Pulmonary artery endothelial cell (primary cell): ENCODE results near the gene NBEAL1. TPM values are rescaled to one million over a fixed set of nuclear protein-coding genes. Genes with fewer than 3 reads are reported as not detected.
"Not testable (repeated sequence)": the region's sequence is repeated elsewhere in the genome, so short reads cannot be mapped to it uniquely, and the experiment has no call there.

Source experiments
- DNase-seq: peaks from one replicate; pipeline ENCODE4 v3.0.0-alpha.2; 2011; ENCODE audit warnings: low read depth, low spot score
- total RNA-seq: library from RNA; depleted of rRNA; stranded (reverse); fragments of >200 nt; gene quantifications from 2 replicates; pipeline ENCODE4 v1.2.3, GENCODE V29; 2014

The NBEAL1 gene
- total RNA-seq, 1 donor from 2014 or later = 13.8 TPM

DNA sequence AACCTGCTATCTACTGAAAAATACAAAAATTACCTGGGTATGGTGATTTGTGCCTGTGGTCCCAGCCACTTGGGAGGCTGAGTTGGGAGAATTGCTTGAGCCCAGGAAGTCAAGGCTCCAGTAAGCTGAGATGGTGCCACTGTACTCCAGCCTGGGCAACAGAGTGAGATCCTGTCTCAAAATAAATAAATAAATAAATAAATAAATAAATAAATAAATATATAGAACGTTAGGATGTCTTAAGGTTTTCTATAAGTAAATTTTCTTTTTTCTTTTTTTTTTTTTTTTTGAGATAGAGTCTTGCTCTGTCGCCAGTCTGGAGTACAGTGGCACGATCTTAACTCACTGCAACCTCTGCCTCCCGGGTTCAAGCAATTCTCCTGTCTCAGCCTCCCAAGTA, 95.8 kb downstream of the NBEAL1 start:
- not testable (repeated sequence) for DNase-seq

GRCh38 chr2:203112342-203112741, 97.7 kb downstream of the NBEAL1 start:
- no peak for DNase-seq

DNA sequence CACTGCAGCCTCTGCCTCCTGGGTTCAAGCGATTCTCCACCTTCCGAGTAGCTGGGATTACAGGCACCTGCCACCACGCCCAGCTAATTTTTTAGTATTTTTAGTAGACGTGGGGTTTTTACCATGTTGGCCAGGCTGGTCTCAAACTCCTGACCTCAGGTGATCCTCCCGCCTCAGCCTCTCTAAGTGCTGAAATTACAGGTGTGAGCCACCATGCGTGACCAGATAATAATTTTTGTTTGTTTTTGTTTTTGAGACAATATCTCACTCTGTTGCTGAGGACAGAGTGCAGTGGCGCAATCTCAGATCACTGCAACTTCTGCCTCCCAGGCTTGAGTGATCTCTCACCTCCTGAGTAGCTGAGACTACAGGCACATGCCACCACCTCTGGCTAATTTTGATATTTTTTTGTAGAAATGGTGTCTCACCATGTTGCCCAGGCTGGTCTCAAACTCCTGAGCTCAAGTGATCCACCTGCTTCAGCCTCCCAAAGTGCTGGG, 100.6 kb downstream of the NBEAL1 start:
- not testable (repeated sequence) for DNase-seq

- no peak for DNase-seq
Measured at GRCh38 chr2:203122317-203122986, 107.8 kb downstream of the NBEAL1 start.

- no peak for DNase-seq
Measured at GRCh38 chr2:203126996-203127395, 112.3 kb downstream of the NBEAL1 start.

DNA sequence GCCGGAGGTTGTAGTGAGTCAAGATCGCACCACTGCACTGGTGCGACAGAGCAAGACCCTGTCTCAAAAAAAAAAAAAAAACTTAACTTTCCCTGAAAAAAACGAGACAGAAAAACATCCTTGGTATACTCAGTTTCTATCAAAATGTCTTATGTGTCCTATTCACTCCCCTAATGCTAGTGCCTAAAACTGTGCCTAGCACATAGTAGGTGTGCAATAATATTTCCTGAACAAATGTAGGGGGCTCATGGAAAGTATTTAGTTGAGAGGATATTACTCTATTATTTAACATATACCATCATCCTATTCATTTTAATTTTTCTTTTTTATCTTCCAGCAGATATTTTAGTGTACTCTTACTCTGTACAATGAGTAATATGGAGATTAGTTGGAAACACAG, 120.4 kb downstream of the NBEAL1 start:
- DNase-seq = no peak

DNA sequence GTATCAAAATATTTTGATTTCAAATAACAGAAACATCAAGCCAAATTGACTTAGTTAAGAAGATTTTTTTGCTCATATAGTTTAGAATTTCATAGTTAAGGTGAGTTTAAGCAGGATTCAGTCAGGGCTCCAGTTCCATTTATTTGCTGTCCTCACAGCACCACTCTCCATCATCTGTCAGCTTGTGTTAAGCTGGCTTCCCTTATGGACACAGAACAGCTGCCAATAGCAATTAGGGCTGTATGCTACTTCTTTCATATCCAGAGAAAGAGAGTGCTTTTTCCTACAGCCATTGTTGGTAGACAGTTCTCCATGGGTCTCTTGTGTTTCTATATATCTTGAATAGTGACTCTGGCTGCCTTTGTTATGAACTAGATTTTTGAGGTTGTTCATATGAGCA, 128.7 kb downstream of the NBEAL1 start:
- DNase-seq = no peak

DNA sequence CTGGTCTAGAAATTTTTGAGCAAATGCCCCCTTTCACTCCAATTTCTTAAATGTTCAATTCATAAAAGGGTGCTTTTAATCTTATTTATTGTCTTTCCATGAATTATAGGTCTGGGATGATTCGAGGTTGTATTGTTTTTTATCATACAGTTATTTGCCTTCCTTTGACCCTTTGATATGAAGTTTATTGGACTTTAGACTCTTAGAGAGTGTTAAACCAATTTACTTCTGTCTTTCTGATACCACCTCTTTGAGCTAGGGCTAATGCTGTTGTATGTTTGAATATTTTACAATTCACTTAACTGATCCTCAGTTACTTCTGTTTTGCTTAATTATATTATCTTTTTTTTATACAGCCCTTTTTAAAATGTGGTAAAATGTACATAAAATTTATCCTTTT, 134.5 kb downstream of the NBEAL1 start:
- no peak for DNase-seq

GRCh38 chr2:203155406-203155805, 140.7 kb downstream of the NBEAL1 start:
- no peak for DNase-seq

- not testable (repeated sequence) for DNase-seq
Measured at GRCh38 chr2:203162722-203163121, 148.0 kb downstream of the NBEAL1 start.

DNA sequence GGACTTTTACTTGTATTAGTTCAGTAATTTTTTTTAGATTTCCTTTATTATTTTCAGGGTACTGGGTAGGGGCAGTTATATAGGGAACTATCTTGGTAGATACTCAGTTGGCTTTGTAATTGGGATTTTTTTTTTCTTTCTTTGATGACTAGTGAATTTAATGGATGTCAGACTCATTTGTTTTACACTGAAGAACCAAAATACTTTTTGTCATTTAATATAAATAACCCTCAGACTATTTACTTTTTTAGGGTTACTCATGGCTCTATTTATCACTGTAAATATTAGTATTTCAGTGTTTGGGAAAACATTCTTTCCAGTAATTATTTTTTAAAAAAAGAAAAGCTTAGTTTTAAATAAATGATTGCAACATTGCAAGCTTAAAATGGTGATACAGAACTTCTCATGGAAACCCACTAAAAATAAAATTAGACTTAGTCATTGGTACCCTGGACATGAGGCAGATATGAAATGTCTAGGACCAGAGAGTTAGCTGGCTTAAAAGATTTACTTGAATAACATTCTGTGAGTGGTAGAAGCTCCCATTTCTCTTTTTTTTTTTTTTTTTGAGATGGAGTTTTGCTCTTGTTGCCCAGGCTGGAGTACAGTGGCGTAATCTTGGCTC, 149.7 kb downstream of the NBEAL1 start:
- DNase-seq = no peak

DNA sequence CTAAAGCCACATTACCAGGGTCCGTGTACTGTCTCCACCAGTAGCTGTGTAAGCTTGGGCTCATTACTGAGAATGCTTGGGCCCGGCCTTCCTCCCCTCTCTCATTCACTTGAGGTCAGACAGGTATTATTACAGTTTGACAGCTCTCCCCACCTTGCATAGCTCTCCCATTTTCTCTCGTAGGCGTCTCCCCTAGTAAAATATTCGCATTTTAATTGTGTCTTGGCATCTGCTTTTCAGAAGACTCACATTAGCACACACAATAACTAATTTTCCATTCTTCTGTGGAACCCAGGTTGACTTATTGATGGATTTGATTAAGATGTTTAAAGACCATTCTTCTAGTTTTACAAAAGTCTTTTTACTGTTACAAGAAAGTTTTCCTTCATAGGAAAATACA, 153.1 kb downstream of the NBEAL1 start:
- no peak for DNase-seq

DNA sequence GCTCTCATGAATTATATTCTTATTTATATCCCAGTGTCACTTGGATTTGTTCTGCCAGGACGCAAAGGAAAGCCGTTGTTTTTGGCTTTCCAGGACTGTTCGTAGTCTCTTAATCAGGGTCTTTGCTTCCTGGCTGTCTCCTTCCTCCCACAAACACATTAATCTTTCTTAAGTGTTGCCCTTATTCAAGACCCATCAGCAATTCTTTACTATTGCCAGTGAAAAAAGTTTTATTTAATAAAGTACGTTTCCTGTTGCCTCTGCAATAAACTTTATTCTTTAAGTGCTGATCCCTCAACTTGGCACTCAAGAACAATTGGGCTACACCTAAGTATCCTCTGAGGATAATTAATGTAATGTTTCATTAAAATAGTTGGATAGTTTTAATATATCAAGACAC, 155.8 kb downstream of the NBEAL1 start:
- no peak for DNase-seq

DNA sequence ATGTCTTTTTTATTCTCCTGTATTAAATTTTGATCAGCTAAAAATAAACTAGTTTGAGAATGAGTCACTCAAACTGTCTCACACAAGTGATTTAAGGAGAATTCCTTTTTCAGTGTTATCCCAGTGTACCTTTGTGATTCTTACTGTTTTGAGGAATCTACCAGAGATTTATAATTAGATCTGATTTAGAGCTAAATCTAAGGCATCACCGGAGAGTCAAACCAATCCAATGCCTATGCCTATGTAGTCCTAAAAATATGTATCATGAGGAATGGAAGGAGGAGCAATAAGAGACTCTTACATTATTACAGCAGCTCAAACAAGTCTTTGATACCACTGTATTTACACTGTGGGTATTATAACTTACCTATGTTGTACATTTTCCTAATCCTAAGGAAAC, 160.7 kb downstream of the NBEAL1 start:
- DNase-seq = no peak

- DNase-seq = no peak
Measured at GRCh38 chr2:203177361-203177760, 162.7 kb downstream of the NBEAL1 start.

- DNase-seq = no peak
Measured at GRCh38 chr2:203185864-203186263, 171.2 kb downstream of the NBEAL1 start.

DNA sequence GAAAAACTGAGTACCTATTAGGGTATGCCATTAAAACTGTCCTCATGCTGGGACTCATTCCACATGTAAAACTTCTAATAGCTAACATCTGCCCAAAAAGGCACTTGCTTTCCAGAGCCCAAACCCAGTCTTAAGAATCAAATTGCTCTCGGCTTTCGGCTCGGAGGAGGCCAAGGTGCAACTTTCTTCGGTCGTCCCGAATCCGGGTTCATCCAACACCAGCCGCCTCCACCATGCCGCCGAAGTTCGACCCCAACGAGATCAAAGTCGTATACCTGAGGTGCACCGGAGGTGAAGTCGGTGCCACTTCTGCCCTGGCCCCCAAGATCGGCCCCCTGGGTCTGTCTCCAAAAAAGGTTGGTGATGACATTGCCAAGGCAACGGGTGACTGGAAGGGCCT, 175.9 kb downstream of the NBEAL1 start:
- DNase-seq = not testable (repeated sequence)

DNA sequence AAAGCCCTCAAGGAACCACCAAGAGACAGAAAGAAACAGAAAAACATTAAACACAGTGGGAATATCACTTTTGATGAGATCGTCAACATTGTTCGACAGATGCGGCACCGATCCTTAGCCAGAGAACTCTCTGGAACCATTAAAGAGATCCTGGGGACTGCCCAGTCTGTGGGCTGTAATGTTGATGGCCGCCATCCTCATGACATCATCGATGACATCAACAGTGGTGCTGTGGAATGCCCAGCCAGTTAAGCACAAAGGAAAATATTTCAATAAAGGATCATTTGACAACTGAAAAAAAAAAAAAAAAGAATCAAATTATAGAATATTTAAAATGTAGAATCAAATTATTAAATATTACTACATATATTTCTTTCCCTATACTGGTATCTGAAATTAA, 176.4 kb downstream of the NBEAL1 start:
- DNase-seq = not testable (repeated sequence)

GRCh38 chr2:203191961-203192360, 177.3 kb downstream of the NBEAL1 start:
- no peak for DNase-seq

DNA sequence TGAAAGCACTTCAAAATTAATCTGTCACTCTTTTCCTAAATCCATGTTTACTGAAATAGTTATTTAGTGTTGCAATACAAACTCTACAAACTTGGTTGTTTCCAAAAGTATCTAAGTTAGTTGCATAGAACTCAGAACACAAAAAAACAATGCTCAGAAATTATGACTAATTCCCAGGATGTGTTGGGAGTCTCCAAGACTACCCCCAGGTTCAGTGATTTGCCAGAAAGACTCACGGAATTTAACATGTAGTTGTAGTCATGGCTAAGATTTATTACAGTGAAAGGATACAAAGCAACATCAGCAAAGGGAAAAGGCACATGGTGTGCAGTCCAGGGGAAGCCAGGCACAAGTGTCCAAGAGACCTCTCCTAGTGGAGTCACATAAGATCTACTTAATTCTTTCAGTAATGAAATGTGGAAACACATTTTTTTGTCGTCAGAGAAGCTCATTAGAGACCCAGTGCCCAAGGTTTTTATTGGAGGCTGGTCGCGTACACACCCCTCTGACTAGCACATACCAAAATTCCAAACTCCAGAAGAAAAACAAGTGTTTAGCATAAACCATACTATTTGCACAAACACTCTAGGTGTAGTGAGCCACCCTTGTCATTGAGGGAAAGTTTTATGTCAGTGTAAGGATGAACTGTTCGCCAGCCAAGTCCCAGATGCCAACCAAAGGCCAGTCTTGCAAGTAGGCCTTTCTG, 180.8 kb downstream of the NBEAL1 start:
- DNase-seq = no peak

DNA sequence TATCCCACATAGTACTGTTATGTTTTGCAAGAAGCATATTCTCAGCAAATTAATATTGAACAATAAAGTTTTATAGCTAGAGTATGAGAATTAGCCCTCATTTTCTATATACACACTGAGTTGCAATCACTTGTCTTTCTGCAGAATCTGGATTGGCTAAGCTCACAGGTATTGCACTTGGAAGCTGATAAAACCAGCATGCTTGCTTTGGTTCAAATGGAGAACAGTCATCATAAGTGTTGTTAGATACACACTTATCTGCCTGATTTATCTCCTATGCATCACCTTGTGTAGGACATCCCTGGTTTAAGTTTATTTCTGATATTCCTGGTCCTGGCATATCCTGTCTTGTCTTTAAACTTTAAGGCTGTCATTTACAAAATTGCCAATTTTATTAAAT, 186.2 kb downstream of the NBEAL1 start:
- no peak for DNase-seq

DNA sequence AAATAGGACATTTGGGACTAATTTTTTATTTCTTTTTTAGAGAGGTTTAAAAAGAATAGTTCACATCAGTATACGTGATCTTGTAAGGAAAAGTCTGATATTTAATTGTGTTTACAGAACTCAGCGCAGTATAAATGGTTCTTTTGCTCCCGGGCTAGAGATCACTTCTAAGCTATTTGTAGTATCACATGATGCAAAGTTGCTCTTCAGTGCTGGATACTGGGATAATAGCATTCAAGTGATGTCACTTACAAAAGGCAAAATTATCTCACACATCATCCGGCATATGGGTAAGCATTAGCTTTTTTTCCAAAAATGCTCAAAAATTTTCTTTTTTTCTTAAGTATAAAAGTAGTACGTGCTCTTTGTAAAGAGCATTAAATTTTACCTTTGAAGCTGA, 186.8 kb downstream of the NBEAL1 start:
- no peak for DNase-seq

GRCh38 chr2:203209538-203209937, 194.9 kb downstream of the NBEAL1 start:
- DNase-seq = no peak
